ENCODE measurements around the gene UQCC2.

GRCh38 chr6:33684428-33684896, 27.0 kb downstream of the UQCC2 start:
- TF ChIP-seq, protein P1, sequence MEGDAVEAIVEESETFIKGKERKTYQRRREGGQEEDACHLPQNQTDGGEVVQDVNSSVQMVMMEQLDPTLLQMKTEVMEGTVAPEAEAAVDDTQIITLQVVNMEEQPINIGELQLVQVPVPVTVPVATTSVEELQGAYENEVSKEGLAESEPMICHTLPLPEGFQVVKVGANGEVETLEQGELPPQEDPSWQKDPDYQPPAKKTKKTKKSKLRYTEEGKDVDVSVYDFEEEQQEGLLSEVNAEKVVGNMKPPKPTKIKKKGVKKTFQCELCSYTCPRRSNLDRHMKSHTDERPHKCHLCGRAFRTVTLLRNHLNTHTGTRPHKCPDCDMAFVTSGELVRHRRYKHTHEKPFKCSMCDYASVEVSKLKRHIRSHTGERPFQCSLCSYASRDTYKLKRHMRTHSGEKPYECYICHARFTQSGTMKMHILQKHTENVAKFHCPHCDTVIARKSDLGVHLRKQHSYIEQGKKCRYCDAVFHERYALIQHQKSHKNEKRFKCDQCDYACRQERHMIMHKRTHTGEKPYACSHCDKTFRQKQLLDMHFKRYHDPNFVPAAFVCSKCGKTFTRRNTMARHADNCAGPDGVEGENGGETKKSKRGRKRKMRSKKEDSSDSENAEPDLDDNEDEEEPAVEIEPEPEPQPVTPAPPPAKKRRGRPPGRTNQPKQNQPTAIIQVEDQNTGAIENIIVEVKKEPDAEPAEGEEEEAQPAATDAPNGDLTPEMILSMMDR (IDR thresholded peaks at IDR 0.05): no peak
- no peak for TF ChIP-seq POLR2A (IDR thresholded peaks at IDR 0.05)
